Suprapubic skin (tissue), 4 donors: ENCODE measurements around the gene MYO5B. TPM values are rescaled to one million over a fixed set of nuclear protein-coding genes. Genes with fewer than 3 reads are reported as not detected.

Experiments
- DNase-seq, 2 donors: peaks; one replicate each; pipeline ENCODE4 v3.0.0-alpha.2; 2019; ENCODE audit warnings: low spot score in 2 of 2
- H3K27ac ChIP-seq: fragments of 200-600 bp; sonication (generic); one replicate; pipeline ENCODE4 v1.5.1; 2019
- H3K27me3 ChIP-seq: fragments of 200-600 bp; sonication (generic); one replicate; pipeline ENCODE4 v1.5.1; 2019
- H3K36me3 ChIP-seq: fragments of 200-600 bp; sonication (generic); one replicate; pipeline ENCODE4 v1.5.1; 2019
- H3K4me1 ChIP-seq: fragments of 200-600 bp; sonication (generic); one replicate; pipeline ENCODE4 v1.5.1; 2019
- H3K4me3 ChIP-seq: fragments of 200-600 bp; sonication (generic); one replicate; pipeline ENCODE4 v1.5.1; 2019; ENCODE audit warnings: mild to moderate bottlenecking
- H3K9me3 ChIP-seq: fragments of 200-600 bp; sonication (generic); one replicate; pipeline ENCODE4 v1.5.1; 2019
- EP300 ChIP-seq: sonication (generic); formaldehyde crosslinking; IDR thresholded peaks from one replicate; pipeline ENCODE4 v1.6.1; 2017; ENCODE audit warnings: antibody characterized with exemption
- POLR2A ChIP-seq, 2 donors: fragments of 450-650 bp; IDR thresholded peaks; one replicate each; pipeline ENCODE4 v1.6.1; 2017; ENCODE audit warnings: antibody characterized with exemption in 2 of 2, mild to moderate bottlenecking in 2 of 2, moderate library complexity in 2 of 2
- POLR2AphosphoS5 ChIP-seq, 3 donors: sonication (generic); formaldehyde crosslinking; IDR thresholded peaks; one replicate each; pipeline ENCODE4 v1.6.1; 2017; ENCODE audit warnings: antibody characterized with exemption in 3 of 3
- WGBS: methylation state at CpG from one replicate; pipeline ENCODE4 v1.1.5; 2018; 5-methylcytosine and 5-hydroxymethylcytosine counted together
- total RNA-seq, 4 donors: library from RNA; depleted of rRNA; stranded (reverse); fragments of >200 nt; gene quantifications; one replicate each; pipeline ENCODE4 v1.1.0, GENCODE V29; 2016
- TF ChIP-seq, protein P1 (sequence below), 2 donors: fragments of 200-600 bp in 1 of 2; fragments of 450-650 bp in 1 of 2; sonication (generic) in 1 of 2; IDR thresholded peaks; one replicate each; pipeline ENCODE4 v1.5.1; 2016 to 2019; ENCODE audit warnings: antibody characterized with exemption in 2 of 2, mild to moderate bottlenecking in 1 of 2, moderate library complexity in 1 of 2

Gene MYO5B
- total RNA-seq, 4 donors from 2014 or later, result 30.3 to 44.4 (median 40.7) TPM

- peaks cover 24% of the 10 kb centered on the region for H3K4me1 ChIP-seq
- 63% methylated on average over 4 of the region's 4 CpGs for WGBS
- no peaks in the 10 kb centered on the region for H3K36me3 ChIP-seq
- no peaks in the 10 kb centered on the region for H3K27me3 ChIP-seq
- H3K4me3 ChIP-seq, result no peak overlapping the region
- H3K9me3 ChIP-seq, result no peaks in the 10 kb centered on the region
- peak overlapping the region; percentile 35 for H3K27ac ChIP-seq
- TF ChIP-seq EP300, result no peak
- TF ChIP-seq, protein P1, sequence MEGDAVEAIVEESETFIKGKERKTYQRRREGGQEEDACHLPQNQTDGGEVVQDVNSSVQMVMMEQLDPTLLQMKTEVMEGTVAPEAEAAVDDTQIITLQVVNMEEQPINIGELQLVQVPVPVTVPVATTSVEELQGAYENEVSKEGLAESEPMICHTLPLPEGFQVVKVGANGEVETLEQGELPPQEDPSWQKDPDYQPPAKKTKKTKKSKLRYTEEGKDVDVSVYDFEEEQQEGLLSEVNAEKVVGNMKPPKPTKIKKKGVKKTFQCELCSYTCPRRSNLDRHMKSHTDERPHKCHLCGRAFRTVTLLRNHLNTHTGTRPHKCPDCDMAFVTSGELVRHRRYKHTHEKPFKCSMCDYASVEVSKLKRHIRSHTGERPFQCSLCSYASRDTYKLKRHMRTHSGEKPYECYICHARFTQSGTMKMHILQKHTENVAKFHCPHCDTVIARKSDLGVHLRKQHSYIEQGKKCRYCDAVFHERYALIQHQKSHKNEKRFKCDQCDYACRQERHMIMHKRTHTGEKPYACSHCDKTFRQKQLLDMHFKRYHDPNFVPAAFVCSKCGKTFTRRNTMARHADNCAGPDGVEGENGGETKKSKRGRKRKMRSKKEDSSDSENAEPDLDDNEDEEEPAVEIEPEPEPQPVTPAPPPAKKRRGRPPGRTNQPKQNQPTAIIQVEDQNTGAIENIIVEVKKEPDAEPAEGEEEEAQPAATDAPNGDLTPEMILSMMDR (IDR thresholded peaks at IDR 0.05), result no peak
- TF ChIP-seq POLR2AphosphoS5 (IDR thresholded peaks at IDR 0.05), result no peak
- no peak for TF ChIP-seq POLR2A (IDR thresholded peaks at IDR 0.05)
- no peak for DNase-seq
These were observed 33.2 kb downstream of the MYO5B start for GRCh38 chr18:50161597-50162205.

GRCh38 chr18:50159654-50160046, 35.3 kb downstream of the MYO5B start:
- Histone ChIP-seq H3K36me3 (no peaks in the 10 kb centered on the region), H3K9me3 (no peaks in the 10 kb centered on the region), H3K27me3 (no peaks in the 10 kb centered on the region), H3K4me3 (no peak overlapping the region), H3K27ac (peak overlapping the region; percentile 64), H3K4me1 (peaks cover 24% of the 10 kb centered on the region)
- 67% methylated on average over 9 of the region's 10 CpGs for WGBS
- TF ChIP-seq POLR2AphosphoS5 (IDR thresholded peaks at IDR 0.05), result no peak
- DNase-seq, result no peak

- WGBS, result 53% methylated on average over 9 of the region's 9 CpGs
- H3K9me3 ChIP-seq, result no peaks in the 10 kb centered on the region
- H3K27me3 ChIP-seq, result no peaks in the 10 kb centered on the region
- peak overlapping the region; percentile 64 for H3K27ac ChIP-seq
- H3K36me3 ChIP-seq, result no peaks in the 10 kb centered on the region
- H3K4me3 ChIP-seq, result no peak overlapping the region
- no peak for DNase-seq
- H3K4me1 ChIP-seq, result peaks cover 24% of the 10 kb centered on the region
- no peak for TF ChIP-seq EP300
- TF ChIP-seq POLR2AphosphoS5 (IDR thresholded peaks at IDR 0.05), result no peak
- TF ChIP-seq, protein P1 (IDR thresholded peaks at IDR 0.05), result no peak
- TF ChIP-seq POLR2A (IDR thresholded peaks at IDR 0.05), result no peak
These were observed 35.9 kb downstream of the MYO5B start for GRCh38 chr18:50158866-50159653.

GRCh38 chr18:50155406-50155805, 39.5 kb downstream of the MYO5B start:
- H3K9me3 ChIP-seq, result no peaks in the 10 kb centered on the region
- no peaks in the 10 kb centered on the region for H3K27me3 ChIP-seq
- no peak for DNase-seq
- H3K27ac ChIP-seq, result no peak overlapping the region
- 71% methylated on average over 2 of the region's 2 CpGs for WGBS
- H3K36me3 ChIP-seq, result no peaks in the 10 kb centered on the region
- TF ChIP-seq POLR2A (IDR thresholded peaks at IDR 0.05) (no peak), EP300 (no peak), POLR2AphosphoS5 (IDR thresholded peaks at IDR 0.05) (no peak)
- TF ChIP-seq, protein P1 (IDR thresholded peaks at IDR 0.05), result no peak
- no peak overlapping the region for H3K4me3 ChIP-seq
- H3K4me1 ChIP-seq, result peaks cover 6% of the 10 kb centered on the region

GRCh38 chr18:50154420-50154819, 40.5 kb downstream of the MYO5B start:
- no peak overlapping the region for H3K4me3 ChIP-seq
- H3K36me3 ChIP-seq, result no peaks in the 10 kb centered on the region
- no peak overlapping the region for H3K27ac ChIP-seq
- H3K4me1 ChIP-seq, result peaks cover 4% of the 10 kb centered on the region
- no peaks in the 10 kb centered on the region for H3K9me3 ChIP-seq
- no peaks in the 10 kb centered on the region for H3K27me3 ChIP-seq
- WGBS, result 67% methylated on average over 2 of the region's 2 CpGs
- DNase-seq, result no peak
- TF ChIP-seq, protein P1 (IDR thresholded peaks at IDR 0.05), result no peak
- TF ChIP-seq EP300 (no peak), POLR2AphosphoS5 (IDR thresholded peaks at IDR 0.05) (no peak), POLR2A (IDR thresholded peaks at IDR 0.05) (no peak)
